ENCODE measurements around the gene VPS45. TPM values are rescaled to one million over a fixed set of nuclear protein-coding genes. Genes with fewer than 3 reads are reported as not detected.
"Not testable (repeated sequence)": the region's sequence is repeated elsewhere in the genome, so short reads cannot be mapped to it uniquely, and the experiment has no call there.

Gene VPS45
- total RNA-seq, 2 experiments from 2014 or later, result 19.4 to 22.8 TPM

DNA sequence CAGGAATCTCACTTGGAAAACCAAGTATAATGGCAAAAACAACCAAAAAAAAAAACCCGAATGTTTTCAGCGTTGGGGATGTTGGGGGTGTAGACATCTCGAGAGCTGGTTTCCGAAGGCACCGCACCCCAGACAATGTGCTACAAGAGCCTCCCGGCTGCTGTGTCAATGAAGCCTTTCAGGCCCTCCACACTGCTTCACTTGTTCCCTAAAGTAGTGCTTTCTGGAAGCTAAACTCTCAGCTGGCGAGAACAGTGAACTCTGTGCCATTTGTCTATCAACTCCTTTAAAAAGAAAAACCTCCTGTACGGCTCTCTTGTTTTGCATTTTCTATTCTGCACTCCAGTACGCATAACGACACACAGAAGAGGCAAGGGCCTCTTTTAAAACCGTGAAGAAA is 114.7 kb downstream of the VPS45 start:
- Mint-ChIP-seq H3K4me1 (ENCODE audit: low read depth) (peaks cover 5% of the 10 kb centered on the region), H3K9me3 (no peaks in the 10 kb centered on the region), H3K4me3 (no peak overlapping the region), H3K27ac (no peak overlapping the region), H3K36me3 (ENCODE audit: low read depth) (no peaks in the 10 kb centered on the region), H3K27me3 (no peaks in the 10 kb centered on the region)
- ATAC-seq (no peak), DNase-seq (no peak)
- ChIA-PET CTCF (interaction anchor here (1.0 kb wide), 1 partner anchor 17 kb away, joined by 3 read pairs; no protein-coding TSS in a partner anchor), POLR2A (interaction anchor here (1.0 kb wide), 1 partner anchor 43 kb away, joined by 3 read pairs; no protein-coding TSS in a partner anchor)
- intact Hi-C loops (cut with micrococcal nuclease), result no loop called here
- TF ChIP-seq, protein P1, sequence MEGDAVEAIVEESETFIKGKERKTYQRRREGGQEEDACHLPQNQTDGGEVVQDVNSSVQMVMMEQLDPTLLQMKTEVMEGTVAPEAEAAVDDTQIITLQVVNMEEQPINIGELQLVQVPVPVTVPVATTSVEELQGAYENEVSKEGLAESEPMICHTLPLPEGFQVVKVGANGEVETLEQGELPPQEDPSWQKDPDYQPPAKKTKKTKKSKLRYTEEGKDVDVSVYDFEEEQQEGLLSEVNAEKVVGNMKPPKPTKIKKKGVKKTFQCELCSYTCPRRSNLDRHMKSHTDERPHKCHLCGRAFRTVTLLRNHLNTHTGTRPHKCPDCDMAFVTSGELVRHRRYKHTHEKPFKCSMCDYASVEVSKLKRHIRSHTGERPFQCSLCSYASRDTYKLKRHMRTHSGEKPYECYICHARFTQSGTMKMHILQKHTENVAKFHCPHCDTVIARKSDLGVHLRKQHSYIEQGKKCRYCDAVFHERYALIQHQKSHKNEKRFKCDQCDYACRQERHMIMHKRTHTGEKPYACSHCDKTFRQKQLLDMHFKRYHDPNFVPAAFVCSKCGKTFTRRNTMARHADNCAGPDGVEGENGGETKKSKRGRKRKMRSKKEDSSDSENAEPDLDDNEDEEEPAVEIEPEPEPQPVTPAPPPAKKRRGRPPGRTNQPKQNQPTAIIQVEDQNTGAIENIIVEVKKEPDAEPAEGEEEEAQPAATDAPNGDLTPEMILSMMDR (IDR thresholded peaks at IDR 0.05), result no peak

GRCh38 chr1:150183061-150183460 is 115.5 kb downstream of the VPS45 start:
- DNase-seq (no peak), ATAC-seq (no peak)
- no peak overlapping the region for H3K27ac Mint-ChIP-seq
- ChIA-PET CTCF (interaction anchor here (1.0 to 1.5 kb wide), 3 partner anchors 17 to 110 kb away, joined by 3 read pairs; no protein-coding TSS in a partner anchor), POLR2A (interaction anchor here (1.0 kb wide), 1 partner anchor 43 kb away, joined by 3 read pairs; no protein-coding TSS in a partner anchor)
- H3K27me3 Mint-ChIP-seq, result no peaks in the 10 kb centered on the region
- H3K4me1 Mint-ChIP-seq (ENCODE audit: low read depth), result peaks cover 13% of the 10 kb centered on the region
- intact Hi-C loops (cut with micrococcal nuclease), result no loop called here
- TF ChIP-seq, protein P1 (IDR thresholded peaks at IDR 0.05), result no peak
- no peak overlapping the region for H3K4me3 Mint-ChIP-seq
- H3K36me3 Mint-ChIP-seq (ENCODE audit: low read depth), result no peaks in the 10 kb centered on the region
- H3K9me3 Mint-ChIP-seq, result no peaks in the 10 kb centered on the region

DNA sequence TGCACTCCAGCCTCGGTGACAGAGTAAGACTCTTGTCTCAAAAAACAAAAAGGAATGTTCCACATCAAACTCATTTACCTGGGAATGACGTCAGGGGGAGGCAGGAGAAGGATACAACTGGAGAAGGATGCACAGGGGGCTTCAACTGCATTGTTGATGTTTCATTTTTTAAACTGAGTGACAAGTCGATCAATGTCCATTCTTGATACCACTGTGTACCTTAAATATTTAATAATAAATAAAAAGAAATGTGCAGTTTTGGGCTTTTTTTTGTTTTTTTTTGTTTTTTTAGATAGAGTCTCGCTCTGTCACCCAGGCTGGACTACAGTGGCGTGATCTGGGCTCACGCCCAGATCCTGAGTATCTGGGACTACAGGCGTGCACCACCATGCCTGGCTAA is 117.9 kb downstream of the VPS45 start:
- Mint-ChIP-seq H3K36me3 (ENCODE audit: low read depth) (no peaks in the 10 kb centered on the region), H3K4me3 (no peak overlapping the region), H3K27me3 (no peaks in the 10 kb centered on the region), H3K9me3 (no peaks in the 10 kb centered on the region), H3K27ac (no peak overlapping the region), H3K4me1 (ENCODE audit: low read depth) (peaks cover 13% of the 10 kb centered on the region)
- ATAC-seq (no peak), DNase-seq (no peak)
- POLR2A ChIA-PET, result no interaction called here
- CTCF ChIA-PET, result interaction anchor here (1.2 to 3.3 kb wide), 4 partner anchors 16 to 223 kb away, joined by 3 to 56 read pairs (median 12); no protein-coding TSS in a partner anchor
- TF ChIP-seq, protein P1 (IDR thresholded peaks at IDR 0.05), result no peak
- intact Hi-C loops (cut with micrococcal nuclease), result no loop called here

DNA sequence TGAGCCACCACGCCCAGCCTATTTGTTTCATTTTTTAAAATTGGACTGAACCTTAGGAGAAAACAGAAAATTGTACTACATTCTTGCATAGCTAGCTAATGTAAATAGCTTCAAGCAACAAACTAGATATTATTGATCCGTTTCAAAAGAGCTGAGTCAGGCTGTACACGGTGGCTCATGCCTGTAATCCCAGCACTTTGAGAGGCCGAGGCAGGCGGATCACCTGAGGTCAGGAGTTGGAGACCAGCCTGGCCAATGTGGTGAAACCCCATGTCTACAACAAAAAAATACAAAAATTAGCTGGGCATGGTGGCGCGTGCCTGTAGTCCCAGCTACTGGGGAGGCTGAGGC is 118.8 kb downstream of the VPS45 start:
- not testable (repeated sequence) for H3K4me3 Mint-ChIP-seq, DNase-seq

GRCh38 chr1:150186789-150187559 is 119.4 kb downstream of the VPS45 start:
- POLR2A ChIA-PET, result interaction anchor here (0.8 to 2.7 kb wide), 4 partner anchors 14 to 300 kb away, joined by 3 to 15 read pairs (median 3); a partner anchor contains a TSS
- peak overlapping the region; percentile 57 for H3K27ac Mint-ChIP-seq

More for the DNA sequence above, 118.8 kb downstream of the VPS45 start:
- H3K9me3 Mint-ChIP-seq; H3K27me3 Mint-ChIP-seq; H3K36me3 Mint-ChIP-seq (ENCODE audit: low read depth); ATAC-seq; H3K27ac Mint-ChIP-seq; intact Hi-C loops (cut with micrococcal nuclease): not testable (repeated sequence)
- POLR2A ChIA-PET, result interaction anchor here (2.7 kb wide), 1 partner anchor 299 kb away, joined by 15 read pairs; a partner anchor contains a TSS
- peaks cover 13% of the 10 kb centered on the region for H3K4me1 Mint-ChIP-seq (ENCODE audit: low read depth)
- CTCF ChIA-PET, result interaction anchor here (0.9 to 3.3 kb wide), 31 partner anchors 8 to 298 kb away, joined by 3 to 56 read pairs (median 7); partner anchors contain the start of gene VPS45

More at GRCh38 chr1:150186789-150187559, 119.4 kb downstream of the VPS45 start:
- H3K4me1 Mint-ChIP-seq (ENCODE audit: low read depth), result peaks cover 13% of the 10 kb centered on the region
- ATAC-seq, result peak; percentile 79
- peak overlapping the region; percentile 44 for H3K4me3 Mint-ChIP-seq
- TF ChIP-seq, protein P1 (IDR thresholded peaks at IDR 0.05), result peak; percentile 87
- no peaks in the 10 kb centered on the region for H3K27me3 Mint-ChIP-seq
- DNase-seq, result peak; percentile 34
- CTCF ChIA-PET, result interaction anchor here (0.6 to 3.3 kb wide), 45 partner anchors 9 to 338 kb away, joined by 3 to 56 read pairs (median 5); partner anchors contain the start of genes ANP32E, OTUD7B, PLEKHO1 and VPS45
- intact Hi-C loops (cut with micrococcal nuclease), result no loop called here
- no peaks in the 10 kb centered on the region for H3K36me3 Mint-ChIP-seq (ENCODE audit: low read depth)
- H3K9me3 Mint-ChIP-seq, result no peaks in the 10 kb centered on the region
